Measurements from ENCODE around the gene ZBTB46.

DNA sequence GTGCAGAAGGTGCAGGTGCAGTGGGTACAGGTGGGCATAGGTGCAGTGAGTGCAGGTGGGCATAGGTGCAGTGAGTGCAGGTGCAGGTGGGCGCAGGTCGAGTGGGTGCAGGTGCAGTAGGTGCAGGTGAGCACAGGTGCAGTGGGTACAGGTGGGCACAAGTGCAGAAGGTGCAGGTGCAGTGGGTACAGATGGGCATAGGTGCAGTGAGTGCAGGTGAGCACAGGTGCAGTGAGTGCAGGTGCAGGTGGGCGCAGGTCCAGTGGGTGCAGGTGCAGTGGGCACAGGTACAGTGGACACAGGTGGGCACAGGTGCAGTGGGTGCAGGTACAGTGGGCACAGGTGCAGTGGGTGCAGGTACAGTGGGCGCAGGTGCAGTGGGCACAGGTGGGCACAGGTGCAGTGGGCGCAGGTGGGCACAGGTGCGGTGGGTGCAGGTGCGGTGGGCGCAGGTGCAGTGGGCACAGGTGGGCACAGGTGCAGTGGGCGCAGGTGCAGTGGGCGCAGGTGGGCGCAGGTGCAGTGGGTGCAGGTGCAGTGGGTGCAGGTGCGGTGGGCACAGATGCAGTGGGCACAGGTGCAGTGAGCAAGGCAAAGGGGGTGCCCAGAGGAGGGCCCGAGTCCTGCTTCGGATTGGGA lies 15.3 kb downstream of the ZBTB46 start:
- TF ChIP-seq, protein P1, sequence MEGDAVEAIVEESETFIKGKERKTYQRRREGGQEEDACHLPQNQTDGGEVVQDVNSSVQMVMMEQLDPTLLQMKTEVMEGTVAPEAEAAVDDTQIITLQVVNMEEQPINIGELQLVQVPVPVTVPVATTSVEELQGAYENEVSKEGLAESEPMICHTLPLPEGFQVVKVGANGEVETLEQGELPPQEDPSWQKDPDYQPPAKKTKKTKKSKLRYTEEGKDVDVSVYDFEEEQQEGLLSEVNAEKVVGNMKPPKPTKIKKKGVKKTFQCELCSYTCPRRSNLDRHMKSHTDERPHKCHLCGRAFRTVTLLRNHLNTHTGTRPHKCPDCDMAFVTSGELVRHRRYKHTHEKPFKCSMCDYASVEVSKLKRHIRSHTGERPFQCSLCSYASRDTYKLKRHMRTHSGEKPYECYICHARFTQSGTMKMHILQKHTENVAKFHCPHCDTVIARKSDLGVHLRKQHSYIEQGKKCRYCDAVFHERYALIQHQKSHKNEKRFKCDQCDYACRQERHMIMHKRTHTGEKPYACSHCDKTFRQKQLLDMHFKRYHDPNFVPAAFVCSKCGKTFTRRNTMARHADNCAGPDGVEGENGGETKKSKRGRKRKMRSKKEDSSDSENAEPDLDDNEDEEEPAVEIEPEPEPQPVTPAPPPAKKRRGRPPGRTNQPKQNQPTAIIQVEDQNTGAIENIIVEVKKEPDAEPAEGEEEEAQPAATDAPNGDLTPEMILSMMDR (conservative IDR thresholded peaks at IDR 0.05) = no peak
- TF ChIP-seq ZFX (IDR thresholded peaks at IDR 0.05) = no peak

Data from C4-2B (cell line).